ENCODE measurements around the gene APOBEC3A.

DNA sequence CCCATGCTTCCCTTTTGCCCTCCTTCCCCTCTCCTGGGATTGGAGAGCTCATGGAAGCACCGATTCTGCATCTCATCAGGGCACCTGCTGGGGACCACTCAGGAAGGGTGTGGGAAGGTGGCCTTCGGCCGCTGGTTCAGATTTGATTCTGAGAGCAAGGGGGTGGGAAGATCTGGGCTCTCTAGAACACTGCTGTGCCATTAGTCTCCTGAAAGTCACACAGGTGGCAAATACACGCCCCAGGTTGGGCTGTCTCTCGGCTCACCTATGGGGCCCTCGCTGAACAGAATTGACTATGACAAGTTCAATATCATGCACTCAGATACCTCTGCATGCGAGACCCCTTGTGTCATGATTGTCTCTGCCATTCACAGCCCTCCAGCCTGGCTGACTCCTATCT lies 12.8 kb upstream of the APOBEC3A start:
- TF ChIP-seq, protein P1, sequence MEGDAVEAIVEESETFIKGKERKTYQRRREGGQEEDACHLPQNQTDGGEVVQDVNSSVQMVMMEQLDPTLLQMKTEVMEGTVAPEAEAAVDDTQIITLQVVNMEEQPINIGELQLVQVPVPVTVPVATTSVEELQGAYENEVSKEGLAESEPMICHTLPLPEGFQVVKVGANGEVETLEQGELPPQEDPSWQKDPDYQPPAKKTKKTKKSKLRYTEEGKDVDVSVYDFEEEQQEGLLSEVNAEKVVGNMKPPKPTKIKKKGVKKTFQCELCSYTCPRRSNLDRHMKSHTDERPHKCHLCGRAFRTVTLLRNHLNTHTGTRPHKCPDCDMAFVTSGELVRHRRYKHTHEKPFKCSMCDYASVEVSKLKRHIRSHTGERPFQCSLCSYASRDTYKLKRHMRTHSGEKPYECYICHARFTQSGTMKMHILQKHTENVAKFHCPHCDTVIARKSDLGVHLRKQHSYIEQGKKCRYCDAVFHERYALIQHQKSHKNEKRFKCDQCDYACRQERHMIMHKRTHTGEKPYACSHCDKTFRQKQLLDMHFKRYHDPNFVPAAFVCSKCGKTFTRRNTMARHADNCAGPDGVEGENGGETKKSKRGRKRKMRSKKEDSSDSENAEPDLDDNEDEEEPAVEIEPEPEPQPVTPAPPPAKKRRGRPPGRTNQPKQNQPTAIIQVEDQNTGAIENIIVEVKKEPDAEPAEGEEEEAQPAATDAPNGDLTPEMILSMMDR (IDR thresholded peaks at IDR 0.05): no peak
- TF ChIP-seq EZH2phosphoT487 (IDR thresholded peaks at IDR 0.05; ENCODE audit: borderline replicate concordance, low read depth): no peak
- no peak for TF ChIP-seq CHD2 (IDR thresholded peaks at IDR 0.05; ENCODE audit: low read length, partially characterized antibody)
